Mesodermal cell (in vitro differentiated cells): Measurements from ENCODE around the gene ALDH1L1. TPM values are rescaled to one million over a fixed set of nuclear protein-coding genes. Genes with fewer than 3 reads are reported as not detected.

Experiments used
- H3K27ac ChIP-seq: 2 replicates; pipeline ENCODE4 v1.7.0; 2013; ENCODE audit warnings: mild to moderate bottlenecking, low read depth, low read length, moderate library complexity; ENCODE audit not compliant: severe bottlenecking
- H3K36me3 ChIP-seq: 2 replicates; pipeline ENCODE4 v1.7.1; 2013; ENCODE audit warnings: mild to moderate bottlenecking, low read length, moderate library complexity; ENCODE audit not compliant: control insufficient read depth, insufficient read depth
- H3K4me1 ChIP-seq: one replicate; pipeline ENCODE4 v1.7.1; 2013; ENCODE audit warnings: mild to moderate bottlenecking, low read length; ENCODE audit not compliant: insufficient read depth, control insufficient read depth, poor library complexity, severe bottlenecking
- H3K4me3 ChIP-seq: 2 replicates; pipeline ENCODE4 v1.7.0; 2013; ENCODE audit warnings: low read length, control low read depth, mild to moderate bottlenecking; ENCODE audit not compliant: insufficient read depth, poor library complexity, severe bottlenecking; ENCODE audit errors: extremely low read depth
- H3K9me3 ChIP-seq: 2 replicates; pipeline ENCODE4 v1.7.1; 2013; ENCODE audit warnings: mild to moderate bottlenecking, low read length, moderate library complexity; ENCODE audit not compliant: control insufficient read depth
- WGBS, 2 experiments: methylation state at CpG; one replicate each; pipeline ENCODE4 v1.1.5; 2013; ENCODE audit warnings: missing lambda C conversion rate in 2 of 2; ENCODE audit not compliant: insufficient coverage in 2 of 2; 5-methylcytosine and 5-hydroxymethylcytosine counted together
- polyA plus RNA-seq, 2 experiments: library from polyadenylated mRNA; stranded (reverse); fragments of 50-300 nt; gene quantifications; one replicate each; pipeline ENCODE4 v1.2.3, GENCODE V29; 2013

Gene ALDH1L1
- 0.18 TPM for polyA plus RNA-seq (2013, experiment 1 of 2)
- 0.40 TPM for polyA plus RNA-seq (2013, experiment 2 of 2)

DNA sequence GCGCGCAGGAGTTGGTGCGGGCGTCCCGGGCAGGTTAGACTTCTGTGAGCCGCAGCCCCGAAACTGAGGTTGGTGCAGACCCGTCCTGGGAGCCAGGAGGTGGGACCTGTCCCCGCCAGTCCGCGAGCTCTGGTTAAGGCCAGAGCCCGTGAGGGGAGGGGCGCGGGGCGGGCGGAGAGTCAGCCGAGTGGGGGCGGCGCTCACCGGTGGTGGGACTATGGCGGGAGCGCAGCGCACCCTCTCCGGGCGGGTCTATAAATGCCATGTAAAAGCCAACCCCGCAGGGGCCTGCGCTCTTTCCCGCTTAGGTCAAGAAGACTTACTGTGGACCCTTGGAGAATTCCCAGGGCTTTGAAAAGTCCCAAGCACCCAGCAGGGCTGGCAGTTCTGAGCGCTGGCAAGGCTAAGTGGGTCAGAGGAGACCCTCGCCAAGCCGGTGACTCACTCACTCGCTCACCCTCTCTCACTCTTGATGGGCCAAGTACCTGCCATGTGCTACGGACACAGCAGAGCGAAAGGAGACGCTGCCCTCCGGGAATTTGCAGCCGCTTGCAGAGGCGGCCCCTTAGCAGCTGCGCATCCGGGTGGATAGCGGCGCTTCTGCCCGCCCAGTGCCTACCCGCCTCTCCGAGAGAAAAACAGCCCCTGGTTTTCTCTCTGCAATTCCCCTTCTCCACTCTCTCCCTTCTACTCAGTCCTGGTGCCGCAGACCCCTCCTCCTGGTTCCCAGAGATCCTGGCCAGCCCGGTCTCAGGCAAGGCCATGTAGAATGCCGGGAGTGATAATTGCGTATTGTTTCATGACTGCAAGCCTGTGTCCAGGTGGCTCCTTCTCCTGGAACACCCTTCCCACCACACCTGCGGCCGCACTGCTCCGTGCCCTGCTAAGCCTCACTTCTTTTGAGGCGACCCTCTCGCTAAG is at the start of gene ALDH1L1:
ALDH1L1 (minus strand) TSS at position 110 of the 921 bp plus-strand sequence. CDS start 19,607 bp downstream, outside the sequence.
- Histone ChIP-seq H3K9me3 (no peaks in the 10 kb centered on the region), H3K27ac (no peak within 1 kb of the TSS)
- 12 to 13% methylated on average over 37 to 45 of the region's 54 CpGs for WGBS, 2 experiments

DNA sequence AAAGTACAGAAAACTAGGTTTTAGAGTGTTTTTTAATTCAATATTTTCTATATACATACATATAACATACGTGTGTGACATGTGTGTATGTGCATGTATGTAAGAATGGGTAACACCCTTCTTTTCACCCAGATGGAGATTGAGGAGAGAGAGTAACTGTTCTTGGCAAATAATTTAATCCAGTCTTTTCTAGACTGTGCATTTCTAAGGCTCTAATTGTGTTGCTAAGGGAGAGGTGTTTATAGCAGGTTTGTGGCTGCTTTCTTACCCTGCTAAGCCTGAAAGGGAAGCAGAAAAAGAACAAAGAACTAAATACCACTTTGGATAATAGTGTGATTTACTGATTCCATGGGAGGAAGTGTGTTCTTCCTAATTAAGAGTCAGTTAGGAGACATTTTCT is 46.0 kb upstream of the ALDH1L1 start:
- H3K9me3 ChIP-seq, result peaks cover 3% of the 10 kb centered on the region
- no peak overlapping the region for H3K4me3 ChIP-seq
- no peaks in the 10 kb centered on the region for H3K36me3 ChIP-seq
- WGBS, 2 experiments, result no CpG with 5 or more reads among the region's 1 CpG
- H3K4me1 ChIP-seq, result no peaks in the 10 kb centered on the region
- no peak overlapping the region for H3K27ac ChIP-seq

More for the DNA sequence above, at the start of gene ALDH1L1:
- H3K4me1 ChIP-seq, result peaks cover 5% of the 10 kb centered on the region
- H3K36me3 ChIP-seq, result no peaks in the 10 kb centered on the region
- H3K4me3 ChIP-seq, result peak within 1 kb of the TSS; percentile 51

DNA sequence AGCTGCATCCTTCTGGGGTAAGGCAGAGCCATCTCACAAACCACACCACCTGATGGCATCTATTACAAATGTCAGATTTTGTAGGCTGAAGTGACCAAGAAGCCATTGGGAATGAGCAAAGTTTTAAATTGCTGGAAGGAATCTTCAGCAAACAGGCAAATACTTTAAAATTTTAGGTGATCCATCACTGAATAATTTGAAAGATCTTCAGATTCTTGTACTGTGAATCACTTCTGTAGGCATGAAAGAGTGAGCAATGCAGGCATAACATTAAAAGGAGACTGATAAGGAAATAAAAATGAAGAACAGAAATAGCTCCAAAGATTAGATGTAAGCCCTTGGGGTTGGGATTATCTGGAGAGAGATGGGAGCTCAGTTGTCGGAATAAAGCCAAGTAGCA is 36.0 kb upstream of the ALDH1L1 start:
- Histone ChIP-seq H3K9me3 (no peaks in the 10 kb centered on the region), H3K4me1 (peaks cover 6% of the 10 kb centered on the region), H3K27ac (no peak overlapping the region), H3K4me3 (no peak overlapping the region), H3K36me3 (no peaks in the 10 kb centered on the region)
- WGBS, 2 experiments, result no CpG with 5 or more reads among the region's 1 CpG

DNA sequence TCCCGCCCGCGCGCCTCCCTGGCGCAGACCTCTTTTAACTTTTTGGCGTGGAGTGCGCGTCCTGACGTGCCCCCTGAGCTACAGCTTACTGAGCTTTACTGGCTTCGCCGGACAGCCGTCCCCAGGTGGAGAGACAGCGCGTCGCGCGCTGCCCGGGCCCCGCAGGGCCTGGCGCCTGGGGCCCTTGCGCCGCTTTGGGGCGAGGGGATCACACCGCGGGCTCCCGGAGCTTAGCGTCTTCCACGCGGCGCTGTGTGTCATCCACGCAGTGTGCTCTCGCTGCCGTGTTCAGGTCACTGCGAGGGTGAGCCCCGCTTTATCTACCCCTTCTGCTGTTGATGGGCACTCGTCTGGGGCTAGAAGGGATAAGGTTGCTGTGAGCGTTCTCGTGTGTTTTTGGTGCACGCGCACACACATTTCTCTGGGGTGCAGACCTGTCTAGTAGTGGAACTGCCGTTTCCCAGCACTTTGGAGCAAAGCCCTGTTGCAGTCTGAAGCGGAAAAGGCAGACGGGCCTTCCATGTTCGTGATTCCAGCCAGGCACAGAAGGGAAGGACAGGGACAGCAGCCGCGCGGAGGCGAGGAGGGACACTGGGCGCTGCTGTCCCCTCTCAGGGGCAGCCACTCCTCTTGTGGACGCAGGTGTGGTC is 33.1 kb upstream of the ALDH1L1 start:
- Histone ChIP-seq H3K4me3 (peak overlapping the region; percentile 33), H3K36me3 (no peaks in the 10 kb centered on the region), H3K4me1 (peaks cover 12% of the 10 kb centered on the region), H3K27ac (peak overlapping the region; percentile 41), H3K9me3 (peaks cover 5% of the 10 kb centered on the region)
- 37 to 38% methylated on average over 44 to 47 of the region's 50 CpGs for WGBS, 2 experiments

DNA sequence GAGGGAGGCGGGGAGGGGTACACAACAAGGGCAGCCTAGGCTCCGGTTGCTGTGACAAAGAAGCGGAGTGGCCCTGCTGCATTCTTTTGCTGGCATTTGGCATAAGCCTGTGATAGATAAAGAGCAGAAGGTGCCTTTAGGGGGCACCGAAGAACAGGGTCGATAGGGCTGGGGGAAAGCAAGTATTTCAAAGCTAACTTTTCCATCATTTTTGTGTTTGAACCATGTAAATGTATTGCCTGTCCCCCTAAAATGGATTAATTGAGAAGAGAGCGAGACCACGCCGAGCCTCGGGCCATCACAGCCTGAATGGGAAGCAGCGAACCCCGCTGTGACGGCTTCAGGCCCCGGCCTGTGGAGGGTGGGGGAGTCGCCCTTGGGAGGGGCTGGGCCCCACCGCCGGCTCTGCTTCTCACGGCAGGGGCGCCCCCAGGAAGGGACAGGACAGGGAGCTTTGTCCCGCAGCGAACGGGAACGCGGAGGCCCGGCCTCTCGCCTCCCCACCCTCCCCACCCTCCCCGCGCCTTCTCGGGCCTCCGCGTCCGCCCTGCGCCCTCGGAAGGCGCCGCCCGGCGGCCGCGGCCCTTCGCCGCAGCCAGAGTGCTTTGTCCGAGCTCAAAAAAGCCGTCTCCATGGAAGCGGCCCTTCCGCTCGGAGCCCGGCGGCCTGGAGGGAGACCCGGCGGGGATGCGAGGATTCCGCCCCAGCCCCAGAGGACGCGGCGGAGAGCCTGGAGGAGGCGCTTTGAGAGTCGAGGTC is 32.4 kb upstream of the ALDH1L1 start:
- Histone ChIP-seq H3K9me3 (peaks cover 6% of the 10 kb centered on the region), H3K4me3 (peak overlapping the region; percentile 33), H3K27ac (peak overlapping the region; percentile 41), H3K4me1 (peaks cover 17% of the 10 kb centered on the region), H3K36me3 (no peaks in the 10 kb centered on the region)
- 2 to 6% methylated on average over 25 to 31 of the region's 57 CpGs for WGBS, 2 experiments

DNA sequence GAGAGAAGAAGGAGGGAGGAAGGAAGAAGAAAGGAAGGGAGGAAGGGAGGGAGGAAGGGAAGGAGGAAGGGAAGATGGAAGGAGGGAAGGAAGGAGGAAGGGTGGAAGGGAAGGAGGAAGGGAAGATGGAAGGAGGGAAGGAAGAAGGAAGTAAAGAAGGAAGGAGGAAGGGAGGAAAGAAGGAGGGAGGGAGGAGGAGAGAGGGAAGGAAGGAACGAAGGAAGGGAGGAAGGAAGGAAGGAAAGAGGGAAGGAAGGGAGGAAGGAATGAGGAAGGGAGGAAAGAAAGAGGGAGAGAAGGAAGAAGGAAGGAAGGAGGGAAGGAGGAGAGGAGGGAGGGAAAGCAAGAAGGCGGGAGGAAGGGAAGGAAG is 31.8 kb upstream of the ALDH1L1 start:
- no peak overlapping the region for H3K27ac ChIP-seq
- peaks cover 17% of the 10 kb centered on the region for H3K4me1 ChIP-seq
- WGBS, 2 experiments, result 55 to 59% methylated on average over 2 of the region's 2 CpGs

DNA sequence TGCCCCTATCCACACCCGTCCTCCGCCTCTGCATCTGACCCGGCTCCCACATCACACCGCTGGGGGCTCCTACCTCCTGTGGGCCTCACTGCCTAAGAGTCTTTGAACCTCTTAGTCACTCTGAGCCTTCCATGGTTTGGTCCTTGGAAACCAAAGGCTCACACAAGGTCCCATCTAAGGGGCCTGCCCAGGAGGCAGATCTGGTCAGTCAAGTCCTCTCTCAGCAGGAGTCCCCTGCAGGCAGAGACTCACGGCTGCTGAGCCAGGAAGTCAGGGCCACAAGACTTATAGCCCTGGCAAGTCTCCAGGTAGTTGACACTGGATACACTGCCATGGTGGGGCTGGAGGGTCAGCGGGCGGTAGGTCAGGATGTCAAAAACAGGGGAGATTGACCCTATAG is 31.2 kb upstream of the ALDH1L1 start:
- Histone ChIP-seq H3K9me3 (peaks cover 6% of the 10 kb centered on the region), H3K36me3 (no peaks in the 10 kb centered on the region), H3K27ac (no peak overlapping the region), H3K4me1 (peaks cover 16% of the 10 kb centered on the region), H3K4me3 (no peak overlapping the region)
- WGBS, 2 experiments, result 93 to 94% methylated on average over 5 to 7 of the region's 7 CpGs

More for the DNA sequence above, 31.8 kb upstream of the ALDH1L1 start:
- Histone ChIP-seq H3K36me3 (no peaks in the 10 kb centered on the region), H3K4me3 (no peak overlapping the region), H3K9me3 (peaks cover 6% of the 10 kb centered on the region)

DNA sequence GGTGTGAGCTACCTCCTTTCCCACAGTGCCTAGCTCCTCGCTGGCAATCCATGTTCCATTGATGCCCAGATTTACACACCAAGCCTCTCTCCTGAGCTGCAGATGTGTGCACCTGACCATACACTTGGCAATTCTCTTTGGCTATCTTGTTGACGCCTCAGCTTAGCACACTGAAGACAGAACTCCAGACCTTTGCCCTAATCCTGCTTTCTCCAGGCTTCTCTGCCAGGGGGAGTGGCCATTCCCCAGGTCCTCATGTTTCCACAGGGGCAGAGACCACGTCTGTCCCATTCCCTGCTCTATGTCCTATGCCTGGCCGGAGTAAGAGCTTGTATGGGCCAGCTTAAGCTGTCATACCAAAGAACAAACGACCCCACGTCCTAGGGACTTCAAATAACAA is 30.2 kb upstream of the ALDH1L1 start:
- H3K4me1 ChIP-seq, result peaks cover 10% of the 10 kb centered on the region
- peaks cover 6% of the 10 kb centered on the region for H3K9me3 ChIP-seq
- H3K27ac ChIP-seq, result no peak overlapping the region
- 79 to 81% methylated on average over 6 of the region's 6 CpGs for WGBS, 2 experiments
- no peak overlapping the region for H3K4me3 ChIP-seq
- no peaks in the 10 kb centered on the region for H3K36me3 ChIP-seq

DNA sequence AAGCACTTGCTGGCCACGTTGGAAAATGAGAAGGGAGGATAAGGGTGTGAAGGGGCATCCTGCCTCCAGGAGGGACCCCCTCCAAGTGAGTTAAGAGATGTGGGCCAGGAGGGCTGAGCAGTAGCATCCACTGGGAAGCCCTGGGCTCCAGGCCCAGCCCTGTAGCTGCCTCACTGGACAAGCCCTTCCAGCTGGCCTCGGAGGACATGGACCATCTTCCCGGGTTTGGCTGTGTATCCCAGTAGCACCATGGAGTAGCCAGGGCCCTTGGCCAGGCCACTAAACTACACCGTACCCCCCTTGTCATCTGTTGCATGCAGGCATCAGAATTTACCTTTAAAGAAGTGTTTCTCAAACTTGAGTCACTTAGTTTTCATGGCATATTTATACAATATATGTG is 29.4 kb upstream of the ALDH1L1 start:
- no peak overlapping the region for H3K27ac ChIP-seq
- peaks cover 6% of the 10 kb centered on the region for H3K9me3 ChIP-seq
- peaks cover 10% of the 10 kb centered on the region for H3K4me1 ChIP-seq
- H3K36me3 ChIP-seq, result no peaks in the 10 kb centered on the region
- no peak overlapping the region for H3K4me3 ChIP-seq
- WGBS, 2 experiments, result 95 to 96% methylated on average over 3 to 4 of the region's 4 CpGs

DNA sequence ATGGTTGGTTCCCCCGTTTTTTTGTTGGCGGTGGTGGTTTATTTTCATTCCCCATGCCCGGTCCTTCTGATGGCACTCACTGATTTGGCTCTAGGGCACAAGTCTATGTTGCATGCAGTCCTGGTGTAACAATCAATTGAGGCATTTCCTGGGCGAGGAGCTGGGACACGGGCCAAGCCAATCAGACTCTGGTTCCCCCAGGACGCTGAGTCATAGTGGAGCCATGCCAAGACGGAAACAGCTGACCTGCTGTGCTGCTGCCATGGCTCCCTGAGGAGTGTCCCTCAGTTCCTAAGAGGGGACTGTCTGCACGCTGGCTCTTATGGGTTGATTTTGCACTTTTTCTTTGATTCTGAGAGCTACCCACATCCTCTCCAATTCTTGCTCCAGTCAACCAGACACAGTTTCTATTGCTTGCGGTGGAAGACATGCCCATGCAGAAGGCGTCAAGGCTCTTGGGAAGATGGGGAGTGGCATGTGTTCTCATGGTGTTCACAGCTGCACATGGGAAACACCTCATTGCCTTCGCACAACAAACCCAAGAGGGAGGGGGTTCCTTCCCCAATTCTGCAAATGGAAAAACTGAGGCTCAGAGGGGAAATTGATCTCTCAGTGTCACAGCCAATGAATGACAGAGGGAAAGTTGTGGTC is 28.3 kb upstream of the ALDH1L1 start:
- no peak overlapping the region for H3K27ac ChIP-seq
- no peaks in the 10 kb centered on the region for H3K36me3 ChIP-seq
- H3K4me1 ChIP-seq, result peaks cover 10% of the 10 kb centered on the region
- H3K4me3 ChIP-seq, result no peak overlapping the region
- peaks cover 6% of the 10 kb centered on the region for H3K9me3 ChIP-seq
- WGBS, 2 experiments, result 87% methylated on average over 8 to 10 of the region's 11 CpGs
